NCI-H2029 treated with DMSO at 0.1 percent for 48 hours (cell line): Measurements from ENCODE around the gene TMEM108.

Experiments used
- DNase-seq: peaks from one replicate; lab custom pipeline; 2025; lab: John Stamatoyannopoulos, UW

Gene TMEM108

GRCh38 chr3:133117342-133117741 is 79.2 kb downstream of the TMEM108 start:
- DNase-seq: peak; percentile 76

- peak; percentile 69 for DNase-seq
Observed at GRCh38 chr3:133119176-133119575, 81.0 kb downstream of the TMEM108 start.

GRCh38 chr3:133121450-133121849 is 83.3 kb downstream of the TMEM108 start:
- no peak for DNase-seq

GRCh38 chr3:133123636-133124035 is 85.4 kb downstream of the TMEM108 start:
- no peak for DNase-seq

GRCh38 chr3:133124511-133124910 is 86.3 kb downstream of the TMEM108 start:
- DNase-seq: no peak

- DNase-seq: no peak
Observed at GRCh38 chr3:133125171-133125570, 87.0 kb downstream of the TMEM108 start.

- no peak for DNase-seq
Observed at GRCh38 chr3:133125802-133126201, 87.6 kb downstream of the TMEM108 start.

GRCh38 chr3:133127381-133127780 is 89.2 kb downstream of the TMEM108 start:
- no peak for DNase-seq

GRCh38 chr3:133130168-133130567 is 92.0 kb downstream of the TMEM108 start:
- DNase-seq: no peak

GRCh38 chr3:133135306-133135705 is 97.1 kb downstream of the TMEM108 start:
- DNase-seq: no peak

- DNase-seq: no peak
Observed at GRCh38 chr3:133136114-133137041, 98.2 kb downstream of the TMEM108 start.

GRCh38 chr3:133137042-133137996 is 99.1 kb downstream of the TMEM108 start:
- DNase-seq: no peak

- DNase-seq: no peak
Observed at GRCh38 chr3:133138017-133138416, 99.8 kb downstream of the TMEM108 start.

- DNase-seq: peak; percentile 69
Observed at GRCh38 chr3:133152056-133152455, 113.9 kb downstream of the TMEM108 start.

- DNase-seq: no peak
Observed at GRCh38 chr3:133152681-133153220, 114.6 kb downstream of the TMEM108 start.

- no peak for DNase-seq
Observed at GRCh38 chr3:133153382-133153781, 115.2 kb downstream of the TMEM108 start.

GRCh38 chr3:133157716-133158115 is 119.5 kb downstream of the TMEM108 start:
- DNase-seq: no peak

GRCh38 chr3:133158686-133159085 is 120.5 kb downstream of the TMEM108 start:
- no peak for DNase-seq

GRCh38 chr3:133159498-133160475 is 121.6 kb downstream of the TMEM108 start:
- no peak for DNase-seq

- DNase-seq: peak; percentile 78
Observed at GRCh38 chr3:133161656-133162055, 123.5 kb downstream of the TMEM108 start.

GRCh38 chr3:133162265-133162664 is 124.1 kb downstream of the TMEM108 start:
- DNase-seq: no peak
